ENCODE measurements around the gene STPG3. TPM values are rescaled to one million over a fixed set of nuclear protein-coding genes. Genes with fewer than 3 reads are reported as not detected.

Gene STPG3
- total and polyA plus RNA-seq, 9 of the 15 experiments (the other 6 are each of a cell fraction or from before 2014, with no cell fraction given) = not detected

DNA sequence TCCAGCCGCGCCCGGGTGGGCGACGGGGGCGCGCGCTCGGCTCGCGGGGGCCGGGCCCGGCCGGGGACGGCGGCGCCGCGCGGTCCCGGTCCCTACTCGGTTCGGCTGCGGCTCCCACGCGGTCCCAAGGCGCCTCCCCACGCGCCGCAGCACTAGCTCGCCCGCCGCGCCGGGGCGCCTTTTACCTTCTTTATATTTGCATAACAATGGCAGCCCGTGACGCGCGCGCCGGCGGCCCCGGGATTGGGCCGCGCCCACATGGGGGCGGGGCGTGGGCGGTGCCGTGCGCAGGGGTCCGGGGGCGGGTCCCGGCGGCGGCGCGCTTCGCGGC lies 51.0 kb downstream of the STPG3 start, which contains the start of gene NRARP:
Gene NRARP, minus strand, starts transcription at position 154 of the 331 bp plus-strand sequence. CDS start 343 bp downstream, outside the sequence.
- no peaks in the 10 kb centered on the region for H3K9me3 ChIP-seq (replicated peaks; ENCODE audit: control insufficient read depth, insufficient read depth, low read depth, low read length)
- peak within 1 kb of the TSS; percentile 81 to 98 for H3K9ac ChIP-seq (ENCODE audit: insufficient read depth in 1 of 2, low read depth in 2 of 2, low read length in 2 of 2)
- in situ Hi-C loops (cut with MboI) (no loop called here), intact Hi-C loops (cut with micrococcal nuclease) (loop anchor here (5.0 to 10.0 kb wide), 4 partner anchors 60 to 230 kb away; partner anchors contain the start of genes EXD3, NOXA1 and TUBB4B)
- H3K36me3 ChIP-seq (ENCODE audit: control insufficient read depth, insufficient read depth, low read length) = peaks cover 8% of the 10 kb centered on the region; the same call in 1 of the 3 replicates
- peak in 2 of 4 experiments; percentile 95 to 96 for DNase-seq (ENCODE audit: extremely low read depth in 1 of 4, low spot score in 3 of 4)
- ChIA-PET POLR2A (interaction anchor here (0.5 to 2.3 kb wide), 15 partner anchors 11 to 172 kb away, joined by 3 to 10 read pairs (median 4); partner anchors contain the start of genes ANAPC2 and SSNA1), CTCF (ENCODE audit: low intra/inter-chr PET ratio) (interaction anchor here (0.7 kb wide), 2 partner anchors 20 to 143 kb away, joined by 3 to 4 read pairs; no protein-coding TSS in a partner anchor)
- peak within 1 kb of the TSS; percentile 90 for H3K4me3 ChIP-seq
- FAIRE-seq = no peak
- H3K79me2 ChIP-seq (ENCODE audit: control insufficient read depth, insufficient read depth, low read length) = peaks cover 28% of the 10 kb centered on the region
- BruUV-seq (replicated peaks) = no TSS peak
- H4K20me1 ChIP-seq (replicated peaks; ENCODE audit: control insufficient read depth, insufficient read depth, low read length) = peaks cover 13% of the 10 kb centered on the region
- ATAC-seq = peak; percentile 64
- H2AFZ ChIP-seq (ENCODE audit: low read depth, low read length) = peak within 1 kb of the TSS; percentile 79
- H3K27ac ChIP-seq (ENCODE audit: extremely low read depth, low read depth, low read length) = peak within 1 kb of the TSS; percentile 88
- peak within 1 kb of the TSS; percentile 98 for H3K4me2 ChIP-seq (ENCODE audit: insufficient read depth, low read length)
- H3K4me1 ChIP-seq (replicated peaks in 1 of 2; ENCODE audit: control insufficient read depth in 2 of 2, insufficient read depth in 2 of 2, low read length in 2 of 2) = peaks cover 27 to 84% of the 10 kb centered on the region in 2 experiments
- WGBS (ENCODE audit: insufficient coverage, low coverage, missing lambda C conversion rate) = 0% methylated on average over 12 of the region's 60 CpGs
- H3K9me1 ChIP-seq (ENCODE audit: control insufficient read depth, insufficient read depth, low read length) = peaks cover 7% of the 10 kb centered on the region
- no peaks in the 10 kb centered on the region for H3K27me3 ChIP-seq (ENCODE audit: control insufficient read depth in 2 of 2, insufficient read depth in 2 of 2, low read length in 2 of 2)
- TF ChIP-seq, protein P1, sequence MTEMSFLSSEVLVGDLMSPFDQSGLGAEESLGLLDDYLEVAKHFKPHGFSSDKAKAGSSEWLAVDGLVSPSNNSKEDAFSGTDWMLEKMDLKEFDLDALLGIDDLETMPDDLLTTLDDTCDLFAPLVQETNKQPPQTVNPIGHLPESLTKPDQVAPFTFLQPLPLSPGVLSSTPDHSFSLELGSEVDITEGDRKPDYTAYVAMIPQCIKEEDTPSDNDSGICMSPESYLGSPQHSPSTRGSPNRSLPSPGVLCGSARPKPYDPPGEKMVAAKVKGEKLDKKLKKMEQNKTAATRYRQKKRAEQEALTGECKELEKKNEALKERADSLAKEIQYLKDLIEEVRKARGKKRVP (CRISPR knock-in tag; IDR thresholded peaks at IDR 0.05) = no peak
- no peak for TF ChIP-seq ZNF212 (CRISPR knock-in tag; IDR thresholded peaks at IDR 0.05)
- no peak for TF ChIP-seq ZNF12 (CRISPR knock-in tag; IDR thresholded peaks at IDR 0.05)
- TF ChIP-seq POLR2G (IDR thresholded peaks at IDR 0.05; ENCODE audit: low read depth, low read length) = peak; percentile 88
- no peak for TF ChIP-seq RBM14 (IDR thresholded peaks at IDR 0.05; ENCODE audit: borderline replicate concordance, insufficient read depth, low read depth, low read length)
- TF ChIP-seq NCOA1 (IDR thresholded peaks at IDR 0.05; ENCODE audit: low read depth) = no peak
- TF ChIP-seq RBFOX2 (IDR thresholded peaks at IDR 0.05; ENCODE audit: low read depth, low read length) = peak; percentile 70
- TF ChIP-seq SUPT5H (IDR thresholded peaks at IDR 0.05) = no peak
- TF ChIP-seq FUS (optimal IDR thresholded peaks at IDR 0.05; ENCODE audit: low read depth, low read length) = peak; percentile 1
- TF ChIP-seq SIN3A (IDR thresholded peaks at IDR 0.05; ENCODE audit: borderline replicate concordance in 2 of 2, control insufficient read depth in 1 of 2, low read depth in 2 of 2, low read length in 2 of 2) = peak in 1 of 2 experiments; percentile 65; a peak in 2 of 4 replicates
- TF ChIP-seq ZNF274 (IDR thresholded peaks at IDR 0.05; ENCODE audit: borderline replicate concordance, low read depth, low read length) = no peak
- TF ChIP-seq HEY1 (CRISPR knock-in tag; IDR thresholded peaks at IDR 0.05; ENCODE audit: borderline replicate concordance) = no peak
- 0 out of 2 replicates have a peak, but pooled peaks have one; percentile 28 for TF ChIP-seq FOSL1 (tag; conservative IDR thresholded peaks at IDR 0.05)
- 0 out of 2 replicates have a peak, but pooled peaks have one; percentile 33 for TF ChIP-seq RFX5 (IDR thresholded peaks at IDR 0.05; ENCODE audit: low read depth, low read length)
- TF ChIP-seq, protein P2, sequence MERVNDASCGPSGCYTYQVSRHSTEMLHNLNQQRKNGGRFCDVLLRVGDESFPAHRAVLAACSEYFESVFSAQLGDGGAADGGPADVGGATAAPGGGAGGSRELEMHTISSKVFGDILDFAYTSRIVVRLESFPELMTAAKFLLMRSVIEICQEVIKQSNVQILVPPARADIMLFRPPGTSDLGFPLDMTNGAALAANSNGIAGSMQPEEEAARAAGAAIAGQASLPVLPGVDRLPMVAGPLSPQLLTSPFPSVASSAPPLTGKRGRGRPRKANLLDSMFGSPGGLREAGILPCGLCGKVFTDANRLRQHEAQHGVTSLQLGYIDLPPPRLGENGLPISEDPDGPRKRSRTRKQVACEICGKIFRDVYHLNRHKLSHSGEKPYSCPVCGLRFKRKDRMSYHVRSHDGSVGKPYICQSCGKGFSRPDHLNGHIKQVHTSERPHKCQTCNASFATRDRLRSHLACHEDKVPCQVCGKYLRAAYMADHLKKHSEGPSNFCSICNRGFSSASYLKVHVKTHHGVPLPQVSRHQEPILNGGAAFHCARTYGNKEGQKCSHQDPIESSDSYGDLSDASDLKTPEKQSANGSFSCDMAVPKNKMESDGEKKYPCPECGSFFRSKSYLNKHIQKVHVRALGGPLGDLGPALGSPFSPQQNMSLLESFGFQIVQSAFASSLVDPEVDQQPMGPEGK (CRISPR knock-in tag; IDR thresholded peaks at IDR 0.05; ENCODE audit: borderline replicate concordance) = no peak
- TF ChIP-seq ZNF586 (CRISPR knock-in tag; conservative IDR thresholded peaks at IDR 0.05) = no peak
- TF ChIP-seq SMARCA4 (IDR thresholded peaks at IDR 0.05) = no peak
- TF ChIP-seq, protein P3, sequence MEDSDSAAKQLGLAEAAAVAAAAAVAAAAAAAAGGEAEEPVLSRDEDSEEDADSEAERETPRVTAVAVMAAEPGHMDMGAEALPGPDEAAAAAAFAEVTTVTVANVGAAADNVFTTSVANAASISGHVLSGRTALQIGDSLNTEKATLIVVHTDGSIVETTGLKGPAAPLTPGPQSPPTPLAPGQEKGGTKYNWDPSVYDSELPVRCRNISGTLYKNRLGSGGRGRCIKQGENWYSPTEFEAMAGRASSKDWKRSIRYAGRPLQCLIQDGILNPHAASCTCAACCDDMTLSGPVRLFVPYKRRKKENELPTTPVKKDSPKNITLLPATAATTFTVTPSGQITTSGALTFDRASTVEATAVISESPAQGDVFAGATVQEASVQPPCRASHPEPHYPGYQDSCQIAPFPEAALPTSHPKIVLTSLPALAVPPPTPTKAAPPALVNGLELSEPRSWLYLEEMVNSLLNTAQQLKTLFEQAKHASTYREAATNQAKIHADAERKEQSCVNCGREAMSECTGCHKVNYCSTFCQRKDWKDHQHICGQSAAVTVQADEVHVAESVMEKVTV (CRISPR knock-in tag; IDR thresholded peaks at IDR 0.05) = no peak
- TF ChIP-seq ARNT (IDR thresholded peaks at IDR 0.05) = no peak
